ENCODE measurements around the gene TMED6. TPM values are rescaled to one million over a fixed set of nuclear protein-coding genes. Genes with fewer than 3 reads are reported as not detected.

TMED6 gene
- total and polyA plus RNA-seq, 4 donors = 0.24 to 0.95 (median 0.49) TPM

- DNase-seq (peak; percentile 87 to 97 (median 95)), ATAC-seq (ENCODE audit: insufficient read depth, low FRiP score) (peak; percentile 55)
- Histone ChIP-seq H3K9ac (ENCODE audit: insufficient read depth in 1 of 2, low read length in 2 of 2) (peak overlapping the region; percentile 33 to 91), H3K4me3 (no peak overlapping the region), H3K27me3 (ENCODE audit: control insufficient read depth in 3 of 3, insufficient read depth in 3 of 3, low read length in 2 of 3) (no peaks in the 10 kb centered on the region), H3K27ac (ENCODE audit: low read depth in 1 of 2, low read length in 1 of 2) (peak overlapping the region in 1 of 2 donors; percentile 63), H3K36me3 (ENCODE audit: control insufficient read depth in 4 of 4, insufficient read depth in 4 of 4, low read length in 4 of 4) (no peaks in the 10 kb centered on the region), H3K4me1 (ENCODE audit: control insufficient read depth in 5 of 5, insufficient read depth in 5 of 5, low read length in 5 of 5) (peaks cover 5 to 27% (median 10%) of the 10 kb centered on the region in 5 donors), H3K9me3 (ENCODE audit: control insufficient read depth in 4 of 4, insufficient read depth in 3 of 4, low read length in 3 of 4) (no peaks in the 10 kb centered on the region)
- WGBS, 2 donors = 17 to 23% methylated on average over 13 of the region's 13 CpGs
- TF ChIP-seq, protein P1, sequence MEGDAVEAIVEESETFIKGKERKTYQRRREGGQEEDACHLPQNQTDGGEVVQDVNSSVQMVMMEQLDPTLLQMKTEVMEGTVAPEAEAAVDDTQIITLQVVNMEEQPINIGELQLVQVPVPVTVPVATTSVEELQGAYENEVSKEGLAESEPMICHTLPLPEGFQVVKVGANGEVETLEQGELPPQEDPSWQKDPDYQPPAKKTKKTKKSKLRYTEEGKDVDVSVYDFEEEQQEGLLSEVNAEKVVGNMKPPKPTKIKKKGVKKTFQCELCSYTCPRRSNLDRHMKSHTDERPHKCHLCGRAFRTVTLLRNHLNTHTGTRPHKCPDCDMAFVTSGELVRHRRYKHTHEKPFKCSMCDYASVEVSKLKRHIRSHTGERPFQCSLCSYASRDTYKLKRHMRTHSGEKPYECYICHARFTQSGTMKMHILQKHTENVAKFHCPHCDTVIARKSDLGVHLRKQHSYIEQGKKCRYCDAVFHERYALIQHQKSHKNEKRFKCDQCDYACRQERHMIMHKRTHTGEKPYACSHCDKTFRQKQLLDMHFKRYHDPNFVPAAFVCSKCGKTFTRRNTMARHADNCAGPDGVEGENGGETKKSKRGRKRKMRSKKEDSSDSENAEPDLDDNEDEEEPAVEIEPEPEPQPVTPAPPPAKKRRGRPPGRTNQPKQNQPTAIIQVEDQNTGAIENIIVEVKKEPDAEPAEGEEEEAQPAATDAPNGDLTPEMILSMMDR (IDR thresholded peaks at IDR 0.05; ENCODE audit: control extremely low read depth, extremely low read depth) = peak; percentile 60
Measured at GRCh38 chr16:69396187-69397061, 44.8 kb upstream of the TMED6 start.

DNA sequence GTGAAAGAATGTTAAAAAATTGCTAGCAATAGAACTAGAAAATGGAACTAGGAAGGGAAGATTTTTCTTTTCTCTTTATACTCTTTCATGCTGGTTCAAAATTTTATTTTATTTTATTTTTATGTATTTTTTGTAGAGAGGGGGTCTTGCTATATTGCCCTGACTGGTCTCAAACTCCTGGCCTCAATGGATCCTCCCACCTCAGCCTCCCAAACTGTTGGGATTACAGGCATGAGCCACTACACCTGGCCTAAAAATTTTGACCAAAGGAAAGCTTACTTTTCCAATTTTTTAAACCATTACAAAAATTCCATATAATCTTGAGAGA is 44.2 kb upstream of the TMED6 start:
- Histone ChIP-seq H3K27ac (ENCODE audit: low read depth in 1 of 2, low read length in 1 of 2) (peak overlapping the region in 1 of 2 donors; percentile 40), H3K9ac (ENCODE audit: insufficient read depth in 1 of 2, low read length in 2 of 2) (peak overlapping the region in 1 of 2 donors; percentile 91), H3K4me1 (ENCODE audit: control insufficient read depth in 5 of 5, insufficient read depth in 5 of 5, low read length in 5 of 5) (peaks cover 5 to 27% (median 10%) of the 10 kb centered on the region in 5 donors), H3K4me3 (no peak overlapping the region), H3K36me3 (ENCODE audit: control insufficient read depth in 4 of 4, insufficient read depth in 4 of 4, low read length in 4 of 4) (no peaks in the 10 kb centered on the region), H3K9me3 (ENCODE audit: control insufficient read depth in 4 of 4, insufficient read depth in 3 of 4, low read length in 3 of 4) (no peaks in the 10 kb centered on the region), H3K27me3 (ENCODE audit: control insufficient read depth in 3 of 3, insufficient read depth in 3 of 3, low read length in 2 of 3) (no peaks in the 10 kb centered on the region)
- ATAC-seq (ENCODE audit: insufficient read depth, low FRiP score) = no peak
- no peak for DNase-seq
- TF ChIP-seq, protein P1 (IDR thresholded peaks at IDR 0.05; ENCODE audit: control extremely low read depth, extremely low read depth) = no peak

GRCh38 chr16:69393898-69394849 is 42.6 kb upstream of the TMED6 start:
- no peaks in the 10 kb centered on the region for H3K36me3 ChIP-seq (ENCODE audit: control insufficient read depth in 4 of 4, insufficient read depth in 4 of 4, low read length in 4 of 4)
- H3K27me3 ChIP-seq (ENCODE audit: control insufficient read depth in 3 of 3, insufficient read depth in 3 of 3, low read length in 2 of 3) = no peaks in the 10 kb centered on the region
- WGBS, 2 donors = 78 to 88% methylated on average over 10 of the region's 10 CpGs
- no peak overlapping the region for H3K4me3 ChIP-seq
- no peaks in the 10 kb centered on the region for H3K9me3 ChIP-seq (ENCODE audit: control insufficient read depth in 4 of 4, insufficient read depth in 3 of 4, low read length in 3 of 4)
- no peak overlapping the region for H3K9ac ChIP-seq (ENCODE audit: insufficient read depth in 1 of 2, low read length in 2 of 2)
- ATAC-seq (ENCODE audit: insufficient read depth, low FRiP score) (no peak), DNase-seq (no peak)
- H3K27ac ChIP-seq (ENCODE audit: low read depth in 1 of 2, low read length in 1 of 2) = peak overlapping the region in 1 of 2 donors; percentile 35
- H3K4me1 ChIP-seq (ENCODE audit: control insufficient read depth in 5 of 5, insufficient read depth in 5 of 5, low read length in 5 of 5) = peaks cover 5 to 23% (median 8%) of the 10 kb centered on the region in 5 donors
- TF ChIP-seq, protein P1 (IDR thresholded peaks at IDR 0.05; ENCODE audit: control extremely low read depth, extremely low read depth) = no peak

Data from lung (tissue), 12 donors.